CD8-positive, alpha-beta memory T cell (primary cell): ENCODE measurements around the gene STX3. TPM values are rescaled to one million over a fixed set of nuclear protein-coding genes. Genes with fewer than 3 reads are reported as not detected.
"Not testable (repeated sequence)": the region's sequence is repeated elsewhere in the genome, so short reads cannot be mapped to it uniquely, and the experiment has no call there.

Experiments
- CTCF ChIA-PET: fragments of 350-600 bp; sonication (Branson Sonifier 250); formaldehyde crosslinking; loops from one replicate; lab custom pipeline; 2021; ENCODE audit warnings: antibody characterized with exemption; lab: Charles Lee
- POLR2A ChIA-PET: fragments of 350-600 bp; sonication (Branson Sonifier 250); formaldehyde crosslinking; loops from one replicate; lab custom pipeline; 2021; ENCODE audit warnings: antibody characterized with exemption; lab: Charles Lee
- DNase-seq, 5 donors: peaks; one replicate each; pipeline versions ENCODE4 v3.0.0 to v3.0.0-alpha.2; 2020 to 2022; ENCODE audit warnings: mixed read lengths in 1 of 5
- H3K27ac ChIP-seq: one replicate; pipeline ENCODE4 v1.7.0; 2013; ENCODE audit warnings: low read depth, mild to moderate bottlenecking, low read length, moderate library complexity
- H3K27me3 ChIP-seq: 2 replicates; pipeline ENCODE4 v1.7.0; 2013; ENCODE audit warnings: low read length, mild to moderate bottlenecking; ENCODE audit not compliant: insufficient read depth, poor library complexity, severe bottlenecking
- H3K36me3 ChIP-seq: 2 replicates; pipeline ENCODE4 v1.7.0; 2013; ENCODE audit warnings: mild to moderate bottlenecking, low read length, moderate library complexity; ENCODE audit not compliant: insufficient read depth
- H3K4me1 ChIP-seq: 2 replicates; pipeline ENCODE4 v1.7.0; 2013; ENCODE audit warnings: mild to moderate bottlenecking, low read length, moderate library complexity; ENCODE audit not compliant: insufficient read depth
- H3K4me3 ChIP-seq: 2 replicates; pipeline ENCODE4 v1.7.0; 2013; ENCODE audit warnings: mild to moderate bottlenecking, low read length
- H3K9me3 ChIP-seq: 2 replicates; pipeline ENCODE4 v1.7.0; 2013; ENCODE audit warnings: mild to moderate bottlenecking, low read length
- H3K27ac Mint-ChIP-seq, 8 donors: one replicate each; pipeline ENCODE4 v1.8.0; 2020 to 2021; ENCODE audit warnings: mixed read lengths in 8 of 8, mild to moderate bottlenecking in 6 of 8, inconsistent platforms in 3 of 8, moderate library complexity in 3 of 8
- H3K27me3 Mint-ChIP-seq, 2 donors: one replicate each; pipeline ENCODE4 v1.8.0; 2020 to 2021; ENCODE audit warnings: mixed read lengths in 2 of 2, mild to moderate bottlenecking in 1 of 2, moderate library complexity in 1 of 2
- H3K36me3 Mint-ChIP-seq, 3 donors: one replicate each; pipeline ENCODE4 v1.8.0; 2020 to 2021; ENCODE audit warnings: mixed read lengths in 3 of 3, inconsistent platforms in 1 of 3, mild to moderate bottlenecking in 1 of 3
- H3K4me1 Mint-ChIP-seq, 3 donors: one replicate each; pipeline ENCODE4 v1.8.0; 2020 to 2021; ENCODE audit warnings: mixed read lengths in 3 of 3, inconsistent platforms in 1 of 3, mild to moderate bottlenecking in 1 of 3
- H3K4me3 Mint-ChIP-seq, 7 donors: one replicate each; pipeline ENCODE4 v1.8.0; 2020 to 2021; ENCODE audit warnings: mixed read lengths in 7 of 7, mild to moderate bottlenecking in 6 of 7, moderate library complexity in 4 of 7, inconsistent platforms in 2 of 7
- H3K9me3 Mint-ChIP-seq, 5 donors: one replicate each; pipeline ENCODE4 v1.8.0; 2020 to 2022; ENCODE audit warnings: mixed read lengths in 5 of 5, mild to moderate bottlenecking in 3 of 5, moderate library complexity in 2 of 5, inconsistent platforms in 1 of 5
- polyA plus RNA-seq: library from polyadenylated mRNA; unstranded; fragments of 300-500 nt; fragmentation: Illumina TruSeq; gene quantifications from one replicate; pipeline ENCODE4 v1.2.3, GENCODE V29; 2021
- total RNA-seq, 2 experiments: library from RNA; stranded (reverse); gene quantifications; one replicate each; pipeline ENCODE4 v1.2.3, GENCODE V29; 2021

Gene STX3
- total and polyA plus RNA-seq, 3 experiments from 2014 or later = 5.5 to 6.8 (median 6.7) TPM

DNA sequence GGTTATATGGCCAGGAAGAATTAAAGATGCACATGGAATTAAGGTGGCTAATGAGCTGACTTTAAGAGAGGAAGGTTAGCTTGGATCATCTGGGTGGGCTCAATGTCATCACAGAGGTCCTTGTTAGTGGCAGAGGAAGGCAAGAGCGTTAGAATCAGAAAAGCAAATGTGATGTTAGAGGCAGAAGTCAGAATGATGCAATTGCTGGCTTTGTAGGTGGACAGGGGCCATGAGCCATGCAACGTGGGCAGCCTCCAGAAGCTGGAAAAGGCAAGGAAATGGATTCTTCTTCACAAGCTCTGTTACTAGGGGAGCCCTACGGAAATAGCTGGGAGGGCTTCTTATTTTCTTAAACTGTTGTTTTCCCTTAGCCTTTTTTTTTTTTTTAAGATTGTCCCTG lies 92.5 kb downstream of the STX3 start:
- H3K4me1 Mint-ChIP-seq = no peaks in the 10 kb centered on the region
- peaks cover 4 to 5% of the 10 kb centered on the region in 2 donors for H3K27me3 Mint-ChIP-seq
- H3K36me3 Mint-ChIP-seq = no peaks in the 10 kb centered on the region
- no peak overlapping the region for H3K27ac Mint-ChIP-seq
- H3K9me3 Mint-ChIP-seq = no peaks in the 10 kb centered on the region
- no peaks in the 10 kb centered on the region for H3K4me1 ChIP-seq
- no peaks in the 10 kb centered on the region for H3K27me3 ChIP-seq
- H3K36me3 ChIP-seq = no peaks in the 10 kb centered on the region
- CTCF ChIA-PET = interaction anchor here (1.4 kb wide), 1 partner anchor 11 kb away, joined by 3 read pairs; no protein-coding TSS in a partner anchor
- no peaks in the 10 kb centered on the region for H3K9me3 ChIP-seq
- H3K27ac ChIP-seq = no peak overlapping the region
- no peak for DNase-seq
- H3K4me3 ChIP-seq = no peak overlapping the region
- H3K4me3 Mint-ChIP-seq = no peak overlapping the region
- POLR2A ChIA-PET = no interaction called here

- DNase-seq, H3K9me3 Mint-ChIP-seq, H3K36me3 Mint-ChIP-seq, H3K4me1 ChIP-seq, H3K27ac ChIP-seq, POLR2A ChIA-PET, H3K27me3 ChIP-seq, H3K4me1 Mint-ChIP-seq, H3K4me3 ChIP-seq, H3K36me3 ChIP-seq, H3K4me3 Mint-ChIP-seq, H3K9me3 ChIP-seq, H3K27ac Mint-ChIP-seq: not testable (repeated sequence)
- H3K27me3 Mint-ChIP-seq = peaks cover 5 to 12% of the 10 kb centered on the region in 2 donors
- CTCF ChIA-PET = interaction anchor here (1.4 kb wide), 1 partner anchor 11 kb away, joined by 3 read pairs; no protein-coding TSS in a partner anchor
Observed at GRCh38 chr11:59848439-59848838, 93.3 kb downstream of the STX3 start.

DNA sequence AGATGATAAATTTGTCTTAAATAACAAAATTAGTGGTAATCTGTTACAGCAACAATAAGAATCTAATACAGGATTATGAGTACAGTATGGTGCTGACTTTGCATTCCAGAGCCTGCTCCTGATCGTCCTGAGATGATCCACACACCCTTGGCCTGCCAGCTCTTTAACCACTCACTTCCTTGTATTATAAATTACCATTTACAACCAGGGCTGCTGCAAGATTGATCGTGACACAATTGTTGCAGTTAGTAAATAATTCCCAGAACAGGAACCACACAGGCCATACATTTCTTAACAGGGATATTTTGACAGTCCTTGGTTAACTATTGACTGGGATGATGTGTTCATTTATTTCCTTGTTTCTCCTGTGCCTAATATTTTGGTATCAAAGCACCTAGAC lies 94.0 kb downstream of the STX3 start:
- DNase-seq = no peak
- peaks cover 5 to 14% of the 10 kb centered on the region in 2 donors for H3K27me3 Mint-ChIP-seq
- Histone ChIP-seq H3K9me3 (no peaks in the 10 kb centered on the region), H3K4me1 (no peaks in the 10 kb centered on the region), H3K27ac (no peak overlapping the region), H3K4me3 (no peak overlapping the region), H3K36me3 (no peaks in the 10 kb centered on the region), H3K27me3 (no peaks in the 10 kb centered on the region)
- H3K36me3 Mint-ChIP-seq = no peaks in the 10 kb centered on the region
- H3K9me3 Mint-ChIP-seq = no peaks in the 10 kb centered on the region
- ChIA-PET CTCF (no interaction called here), POLR2A (no interaction called here)
- H3K27ac Mint-ChIP-seq = no peak overlapping the region
- no peak overlapping the region for H3K4me3 Mint-ChIP-seq
- H3K4me1 Mint-ChIP-seq = no peaks in the 10 kb centered on the region

- DNase-seq, H3K4me1 Mint-ChIP-seq, CTCF ChIA-PET, H3K36me3 ChIP-seq, H3K36me3 Mint-ChIP-seq, H3K27me3 ChIP-seq, H3K9me3 ChIP-seq, H3K4me3 Mint-ChIP-seq, H3K27ac Mint-ChIP-seq, H3K9me3 Mint-ChIP-seq, POLR2A ChIA-PET, H3K27ac ChIP-seq, H3K4me1 ChIP-seq, H3K4me3 ChIP-seq: not testable (repeated sequence)
- H3K27me3 Mint-ChIP-seq = peaks cover 5 to 14% of the 10 kb centered on the region in 2 donors
Observed at GRCh38 chr11:59849551-59849950, 94.4 kb downstream of the STX3 start.

DNA sequence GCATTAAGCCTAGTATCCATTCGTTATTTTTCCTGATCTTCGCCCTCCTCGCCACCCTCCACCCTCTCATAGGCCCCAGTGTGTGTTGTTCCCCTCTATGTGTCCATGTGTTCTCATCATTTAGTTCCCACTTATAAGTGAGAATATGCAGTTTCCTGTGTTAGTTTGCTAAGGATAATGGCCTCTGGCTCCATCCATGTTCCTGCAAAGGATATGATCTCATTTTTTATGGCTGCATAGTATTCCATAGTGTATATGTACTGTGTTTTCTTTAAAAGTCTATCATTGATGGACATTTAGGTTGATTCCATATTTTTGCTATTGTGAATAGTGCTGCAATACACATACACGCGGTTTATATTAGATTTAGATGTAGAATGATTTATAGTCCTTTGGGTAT lies 96.2 kb downstream of the STX3 start:
- H3K4me3 Mint-ChIP-seq, H3K4me1 Mint-ChIP-seq, H3K36me3 ChIP-seq, H3K27ac ChIP-seq, H3K36me3 Mint-ChIP-seq, H3K9me3 ChIP-seq, CTCF ChIA-PET, H3K9me3 Mint-ChIP-seq, H3K27ac Mint-ChIP-seq, H3K4me3 ChIP-seq, POLR2A ChIA-PET, DNase-seq, H3K4me1 ChIP-seq, H3K27me3 ChIP-seq: not testable (repeated sequence)
- H3K27me3 Mint-ChIP-seq = peaks cover 5 to 20% of the 10 kb centered on the region in 2 donors

GRCh38 chr11:59854871-59855270 lies 99.7 kb downstream of the STX3 start:
- Mint-ChIP-seq H3K36me3 (no peaks in the 10 kb centered on the region), H3K4me3 (no peak overlapping the region), H3K27ac (no peak overlapping the region), H3K27me3 (peaks cover 6 to 26% of the 10 kb centered on the region in 2 donors), H3K9me3 (no peaks in the 10 kb centered on the region), H3K4me1 (peaks cover 15 to 19% (median 17%) of the 10 kb centered on the region in 3 donors)
- no peaks in the 10 kb centered on the region for H3K4me1 ChIP-seq
- no peak overlapping the region for H3K27ac ChIP-seq
- no peaks in the 10 kb centered on the region for H3K9me3 ChIP-seq
- CTCF ChIA-PET = no interaction called here
- no peaks in the 10 kb centered on the region for H3K36me3 ChIP-seq
- no peaks in the 10 kb centered on the region for H3K27me3 ChIP-seq
- H3K4me3 ChIP-seq = no peak overlapping the region
- no peak for DNase-seq
- POLR2A ChIA-PET = no interaction called here

Other genes starting within 250 kb of the STX3 start
- gene OR4D9, start 243.8 kb upstream of the STX3 start, total RNA-seq = not detected
- not detected for gene OR4D9, start 243.8 kb upstream of the STX3 start, polyA plus RNA-seq
- 10 to 100 TPM; 37.8 to 38.4 TPM for gene OSBP, start 139.6 kb upstream of the STX3 start, total RNA-seq
- 32.3 TPM for gene OSBP, start 139.6 kb upstream of the STX3 start, polyA plus RNA-seq
- gene PATL1, start 86.3 kb upstream of the STX3 start, total RNA-seq = 10 to 100 TPM; 61.3 to 65.8 TPM
- gene PATL1, start 86.3 kb upstream of the STX3 start, polyA plus RNA-seq = 7.5 TPM
- gene OR10V1, start 41.5 kb upstream of the STX3 start, total RNA-seq = not detected
- gene OR10V1, start 41.5 kb upstream of the STX3 start, polyA plus RNA-seq = not detected
- gene MRPL16, start 55.4 kb downstream of the STX3 start, total RNA-seq = 10 to 100 TPM; 83.5 to 84.5 TPM
- gene MRPL16, start 55.4 kb downstream of the STX3 start, polyA plus RNA-seq = 75.0 TPM
- not detected for gene CBLIF, start 90.1 kb downstream of the STX3 start, total RNA-seq
- gene CBLIF, start 90.1 kb downstream of the STX3 start, polyA plus RNA-seq = not detected
- not detected for gene TCN1, start 111.1 kb downstream of the STX3 start, total RNA-seq
- not detected for gene TCN1, start 111.1 kb downstream of the STX3 start, polyA plus RNA-seq
- not detected for gene OOSP3, start 123.4 kb downstream of the STX3 start, total RNA-seq
- not detected for gene OOSP3, start 123.4 kb downstream of the STX3 start, polyA plus RNA-seq
- gene OOSP1, start 183.1 kb downstream of the STX3 start, total RNA-seq = under 1 TPM in 1 of 2 experiments, not detected in 1; 0.28 TPM
- gene OOSP1, start 183.1 kb downstream of the STX3 start, polyA plus RNA-seq = not detected
- not detected for gene OOSP4A, start 208.7 kb downstream of the STX3 start, total RNA-seq
- gene OOSP4A, start 208.7 kb downstream of the STX3 start, polyA plus RNA-seq = not detected